Heart right ventricle (tissue), 16 donors: ENCODE results near the gene KRTAP19-2. TPM values are rescaled to one million over a fixed set of nuclear protein-coding genes. Genes with fewer than 3 reads are reported as not detected.

Experiments used
- ATAC-seq, 8 donors: fragments of 200-7000 bp; cut with Tn5 transposase; one replicate each; pipeline ENCODE4 v1.9.1; 2020; ENCODE audit warnings: mild to moderate bottlenecking in 8 of 8, moderate library complexity in 8 of 8, moderate number of reproducible peaks in 1 of 8
- DNase-seq, 2 donors: peaks; one replicate each; pipeline ENCODE4 v3.0.0-alpha.2; 2020
- H3K27ac ChIP-seq, 10 donors: fragments of 200-600 bp; sonication (generic) in 2 of 10; one replicate each; pipeline versions ENCODE4 v1.5.0 to v1.8.0; 2020 to 2022; ENCODE audit warnings: mild to moderate bottlenecking in 3 of 10
- H3K27me3 ChIP-seq, 7 donors: fragments of 200-600 bp; one replicate each; pipeline ENCODE4 v1.8.0; 2021 to 2022; ENCODE audit warnings: mild to moderate bottlenecking in 2 of 7
- H3K36me3 ChIP-seq, 9 donors: fragments of 200-600 bp; sonication (generic) in 1 of 9; one replicate each; pipeline versions ENCODE4 v1.5.0 to v1.8.0; 2020 to 2022; ENCODE audit warnings: mild to moderate bottlenecking in 2 of 9
- H3K4me1 ChIP-seq, 9 donors: fragments of 200-600 bp; sonication (generic) in 1 of 9; one replicate each; pipeline versions ENCODE4 v1.5.0 to v1.8.0; 2020 to 2022; ENCODE audit warnings: mild to moderate bottlenecking in 4 of 9
- H3K4me3 ChIP-seq, 10 donors: fragments of 200-600 bp; sonication (generic) in 2 of 10; one replicate each; pipeline versions ENCODE4 v1.5.0 to v1.8.0; 2020 to 2022; ENCODE audit warnings: mild to moderate bottlenecking in 7 of 10, moderate library complexity in 2 of 10
- H3K9me3 ChIP-seq, 11 donors: fragments of 200-600 bp in 10 of 11; sonication (generic) in 2 of 11; one replicate each; pipeline versions ENCODE4 v1.5.0 to v1.8.0; 2013 to 2022; ENCODE audit warnings: mild to moderate bottlenecking in 2 of 11, control low read depth in 1 of 11, moderate library complexity in 1 of 11
- CTCF ChIP-seq, 9 donors: fragments of 200-600 bp; sonication (generic) in 2 of 9; IDR thresholded peaks; one replicate each; pipeline versions ENCODE4 v1.5.0 to v1.8.0; 2021 to 2022; ENCODE audit warnings: antibody characterized with exemption in 9 of 9, mild to moderate bottlenecking in 5 of 9, moderate library complexity in 1 of 9
- WGBS, 2 donors: extraction: QIAGEN DNeasy Blood & Tissue Kit; methylation state at CpG; one replicate each; pipeline ENCODE4 v1.1.7; 2013; ENCODE audit warnings: inconsistent platforms in 1 of 2; 5-methylcytosine and 5-hydroxymethylcytosine counted together
- intact Hi-C, 10 donors: fragments of 100-400 bp; cut with DNase I; formaldehyde crosslinking; loops; one replicate each; pipeline versions ENCODE4 v1.11.1 to v1.14.2; 2022
- polyA plus RNA-seq, 2 donors: library from polyadenylated mRNA; stranded (reverse); fragments of 200-250 nt; gene quantifications; one replicate each; pipeline ENCODE4 v1.2.3, GENCODE V29; 2013
- total RNA-seq, 10 donors: library from RNA; stranded (reverse); fragmentation: NEBNext Ultra II Directional in 3 of 10; extraction: Animal tissue kit (Norgen Biotek cat#: 25700) in 3 of 10; gene quantifications; one replicate each; pipeline versions ENCODE4 v1.2.1 to v1.2.4, GENCODE V29; 2021 to 2023
- donor health status: Arrhythmogenic right ventricular cardiomyopathy.
- donor health status: ischemic (EF 13 %, LVEDD 7.1; RV severe dilation, severe dysfunction).
- donor health status: healthy with polysubstance abuse.
- donor health status: DM: no; HTN: yes; CAD: no.
- donor health status: DM: no; HTN: no; CAD: no.
- donor health status: ischemic (EF 25% LVEDD 6.9; RV normal size, moderate dysfunction).
- donor health status: ischemic (EF 25% LVEDD 5.7; RV mildly dilated, moderate dysfunction).
- donor health status: healthy.
- donor health status: DM: yes; HTN: yes; CAD: no.
- donor health status: Ischemic cardiomyopathy.
- donor health status: ischemic (EF 35%, LVEDD 5.7; RV mildly dilated, moderate dysfunction).
- donor health status: nonischemic (EF 11% LVEDD 7.7; RV severe dilation, severe dysfunction).
- donor health status: DM: yes; HTN: yes; CAD: no.
- donor health status: PGD.
- donor health status: ischemic (EF 29% LVEDD 5.4; RV normal size, mild dysfunction).
- donor health status: nonischemic (EF 23%, LVEDD 6.1; RV moderate dilation, normal function).

KRTAP19-2 gene
- total and polyA plus RNA-seq, 12 donors: not detected

GRCh38 chr21:30482130-30482529 is 5.1 kb downstream of the KRTAP19-2 start:
- ATAC-seq: peak in 6 of 8 donors; percentile 78 to 93 (median 89)
- DNase-seq: no peak
- Histone ChIP-seq H3K36me3 (no peaks in the 10 kb centered on the region), H3K27ac (peak overlapping the region in 5 of 10 donors; percentile 43 to 79 (median 60)), H3K9me3 (peaks cover 0 to 18% (median 4%) of the 10 kb centered on the region in 11 donors), H3K27me3 (no peaks in the 10 kb centered on the region), H3K4me1 (peaks cover 0 to 19% (median 0%) of the 10 kb centered on the region in 9 donors), H3K4me3 (no peak overlapping the region)
- intact Hi-C loops: no loop called here
- WGBS, 2 donors: 25 to 44% methylated on average over 2 of the region's 2 CpGs
- TF ChIP-seq CTCF (IDR thresholded peaks at IDR 0.05): no peak

- intact Hi-C loops: no loop called here
- H3K27me3 ChIP-seq: no peaks in the 10 kb centered on the region
- 82 to 83% methylated on average over 7 of the region's 7 CpGs for WGBS, 2 donors
- H3K4me1 ChIP-seq: peaks cover 0 to 19% (median 0%) of the 10 kb centered on the region in 9 donors
- TF ChIP-seq CTCF (IDR thresholded peaks at IDR 0.05): no peak
- no peaks in the 10 kb centered on the region for H3K36me3 ChIP-seq
- DNase-seq (no peak), ATAC-seq (peak in 1 of 8 donors; percentile 44)
- peak within 1 kb of the TSS in 5 of 10 donors; percentile 43 to 79 (median 60) for H3K27ac ChIP-seq
- H3K9me3 ChIP-seq: peaks cover 0 to 4% (median 0%) of the 10 kb centered on the region in 11 donors
- no peak within 1 kb of the TSS for H3K4me3 ChIP-seq
Measured at GRCh38 chr21:30480145-30480544, 7.1 kb downstream of the KRTAP19-2 start, which contains the start of gene KRTAP19-1. Gene KRTAP19-1, minus strand, starts transcription at chr21:30480367. Its CDS starts 50 bp downstream, at chr21:30480317.

GRCh38 chr21:30479259-30479658 is 8.0 kb downstream of the KRTAP19-2 start:
- no peaks in the 10 kb centered on the region for H3K9me3 ChIP-seq
- peak in 6 of 8 donors; percentile 11 to 79 (median 38) for ATAC-seq
- no peak overlapping the region for H3K4me3 ChIP-seq
- H3K36me3 ChIP-seq: no peaks in the 10 kb centered on the region
- peak overlapping the region in 4 of 10 donors; percentile 13 to 79 (median 60) for H3K27ac ChIP-seq
- peaks cover 0 to 19% (median 0%) of the 10 kb centered on the region in 9 donors for H3K4me1 ChIP-seq
- H3K27me3 ChIP-seq: no peaks in the 10 kb centered on the region
- 20 to 24% methylated on average over 4 of the region's 4 CpGs for WGBS, 2 donors
- no peak for DNase-seq
- intact Hi-C loops: no loop called here
- no peak for TF ChIP-seq CTCF (IDR thresholded peaks at IDR 0.05)

- no peak for DNase-seq
Measured at GRCh38 chr21:30478004-30478403, 9.2 kb downstream of the KRTAP19-2 start.

More at GRCh38 chr21:30478004-30478403, 9.2 kb downstream of the KRTAP19-2 start:
- Histone ChIP-seq H3K36me3 (no peaks in the 10 kb centered on the region), H3K9me3 (no peaks in the 10 kb centered on the region), H3K27ac (peak overlapping the region in 4 of 10 donors; percentile 13 to 66 (median 54)), H3K27me3 (no peaks in the 10 kb centered on the region), H3K4me1 (peaks cover 0 to 19% (median 0%) of the 10 kb centered on the region in 9 donors), H3K4me3 (no peak overlapping the region)
- no peak for ATAC-seq
- intact Hi-C loops: no loop called here
- 19 to 20% methylated on average over 3 of the region's 3 CpGs for WGBS, 2 donors
- no peak for TF ChIP-seq CTCF (IDR thresholded peaks at IDR 0.05)
